SU-DHL-6 (cell line): ENCODE results near the gene HIRIP3.

Experiments
- H2AFZ ChIP-seq: fragments of 200-600 bp; sonication (generic); 2 replicates; pipeline ENCODE4 v1.6.1; 2014; ENCODE audit warnings: low read depth, mild to moderate bottlenecking, moderate library complexity, mixed read lengths, antibody characterized with exemption, low read length; ENCODE audit not compliant: severe bottlenecking
- H3F3A ChIP-seq: fragments of 200-600 bp; shearing (Covaris generic); 2 replicates; pipeline ENCODE4 v1.6.0; 2016; ENCODE audit warnings: antibody characterized with exemption, mild to moderate bottlenecking; ENCODE audit not compliant: insufficient read depth
- H3K27ac ChIP-seq: fragments of 200-600 bp; sonication (generic); 2 replicates; pipeline ENCODE4 v1.5.1; 2016; ENCODE audit warnings: low read depth, mild to moderate bottlenecking, low read length, moderate library complexity, mixed read lengths
- H3K27me3 ChIP-seq: fragments of 200-600 bp; sonication (generic), shearing (Covaris generic); 2 replicates; pipeline ENCODE4 v1.6.0; 2014; ENCODE audit warnings: mild to moderate bottlenecking, low read length
- H3K36me3 ChIP-seq: fragments of 200-600 bp; sonication (generic); 2 replicates; pipeline ENCODE4 v1.6.1; 2014; ENCODE audit warnings: mild to moderate bottlenecking, low read length, mixed read lengths
- H3K4me2 ChIP-seq: fragments of 300-600, 200-600 bp; shearing (Covaris generic), sonication (generic); 2 replicates; pipeline ENCODE4 v1.6.0; 2014; ENCODE audit warnings: low read length, low read depth, mild to moderate bottlenecking; ENCODE audit not compliant: poor library complexity, severe bottlenecking
- H3K4me3 ChIP-seq: fragments of 200-600 bp; sonication (generic); 2 replicates; pipeline ENCODE4 v1.5.1; 2014; ENCODE audit warnings: antibody characterized with exemption, low read length, mild to moderate bottlenecking, mixed read lengths; ENCODE audit not compliant: insufficient read depth, poor library complexity, severe bottlenecking
- H3K79me2 ChIP-seq: fragments of 200-600 bp; sonication (generic); 2 replicates; pipeline ENCODE4 v1.6.1; 2014; ENCODE audit warnings: mild to moderate bottlenecking, low read length, moderate library complexity; ENCODE audit not compliant: insufficient read depth
- H3K9ac ChIP-seq: fragments of 200-600 bp; sonication (generic); 2 replicates; pipeline ENCODE4 v1.7.0; 2014; ENCODE audit warnings: mild to moderate bottlenecking, low read length
- H3K9me2 ChIP-seq: fragments of 200-600 bp; sonication (generic); replicated peaks from 2 replicates; pipeline ENCODE4 v1.6.1; 2014; ENCODE audit warnings: low read length; ENCODE audit not compliant: insufficient read depth
- H3K9me3 ChIP-seq: fragments of 200-600 bp; sonication (generic); 2 replicates; pipeline ENCODE4 v1.6.1; 2014; ENCODE audit warnings: low read length, mixed read lengths; ENCODE audit not compliant: insufficient read depth
- H4K20me1 ChIP-seq: fragments of 200-600 bp; sonication (generic); 2 replicates; pipeline ENCODE4 v1.6.1; 2014; ENCODE audit warnings: low read depth, mild to moderate bottlenecking, antibody characterized with exemption, low read length, moderate library complexity, mixed read lengths
- CTCF ChIP-seq: fragments of 200-600 bp; sonication (generic); IDR thresholded peaks from one replicate; pipeline ENCODE4 v1.5.1; 2017; ENCODE audit warnings: antibody characterized with exemption, mild to moderate bottlenecking, low read length, moderate library complexity; ENCODE audit not compliant: insufficient read depth, poor library complexity, severe bottlenecking
- EZH2phosphoT487 ChIP-seq: fragments of 200-600 bp; sonication (generic), shearing (Covaris generic); conservative IDR thresholded peaks from 2 replicates; pipeline ENCODE4 v1.6.1; 2018; ENCODE audit warnings: mild to moderate bottlenecking, antibody characterized with exemption, low read length, moderate library complexity, mixed read lengths

Gene HIRIP3

DNA sequence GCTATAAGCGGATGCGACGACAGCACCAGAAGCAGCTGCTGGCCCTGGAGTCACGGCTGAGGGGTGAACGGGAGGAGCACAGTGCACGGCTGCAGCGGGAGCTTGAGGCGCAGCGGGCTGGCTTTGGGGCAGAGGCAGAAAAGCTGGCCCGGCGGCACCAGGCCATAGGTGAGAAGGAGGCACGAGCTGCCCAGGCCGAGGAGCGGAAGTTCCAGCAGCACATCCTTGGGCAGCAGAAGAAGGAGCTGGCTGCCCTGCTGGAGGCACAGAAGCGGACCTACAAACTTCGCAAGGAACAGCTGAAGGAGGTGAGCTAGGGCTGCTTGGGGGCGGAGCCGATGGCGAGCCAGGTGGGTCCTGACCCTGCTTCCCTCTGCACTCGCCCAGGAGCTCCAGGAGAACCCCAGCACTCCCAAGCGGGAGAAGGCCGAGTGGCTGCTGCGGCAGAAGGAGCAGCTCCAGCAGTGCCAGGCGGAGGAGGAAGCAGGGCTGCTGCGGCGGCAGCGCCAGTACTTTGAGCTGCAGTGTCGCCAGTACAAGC, 10.1 kb downstream of the HIRIP3 start:
- no peaks in the 10 kb centered on the region for H3K9me3 ChIP-seq
- no peak for TF ChIP-seq EZH2phosphoT487
- no peak for TF ChIP-seq CTCF
- no peaks in the 10 kb centered on the region for H3K79me2 ChIP-seq
- no peaks in the 10 kb centered on the region for H3K27me3 ChIP-seq
- H3K36me3 ChIP-seq, result no peaks in the 10 kb centered on the region; the same call in 1 of the 2 replicates
- no peak overlapping the region for H2AFZ ChIP-seq
- no peaks in the 10 kb centered on the region for H3F3A ChIP-seq
- no peak overlapping the region for H3K4me3 ChIP-seq
- no peak overlapping the region for H3K9ac ChIP-seq
- H4K20me1 ChIP-seq, result no peaks in the 10 kb centered on the region
- H3K27ac ChIP-seq, result no peak overlapping the region
- H3K9me2 ChIP-seq, result no peaks in the 10 kb centered on the region
- no peak overlapping the region for H3K4me2 ChIP-seq

DNA sequence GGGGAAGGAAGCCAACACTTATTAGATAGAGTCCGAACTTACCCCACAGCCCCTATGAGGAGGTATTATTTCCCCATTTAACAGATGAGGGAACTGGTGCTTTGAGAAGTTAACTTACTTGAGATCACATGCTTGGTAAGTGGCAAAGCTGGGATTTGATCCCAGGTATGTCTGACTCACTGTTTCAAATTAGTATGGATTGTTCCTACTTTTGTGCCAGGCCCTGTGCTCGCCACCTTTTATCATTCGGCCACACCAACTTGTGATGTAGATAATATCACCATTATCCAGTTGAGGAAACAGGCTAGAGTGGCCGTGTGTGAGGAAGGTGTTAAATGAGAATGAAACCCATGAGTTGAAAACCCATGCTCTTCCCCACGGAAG, 10.7 kb downstream of the HIRIP3 start:
- H3F3A ChIP-seq, result no peaks in the 10 kb centered on the region
- no peaks in the 10 kb centered on the region for H3K27me3 ChIP-seq
- no peak overlapping the region for H3K4me3 ChIP-seq
- no peak overlapping the region for H3K9ac ChIP-seq
- no peaks in the 10 kb centered on the region for H4K20me1 ChIP-seq
- H3K79me2 ChIP-seq, result no peaks in the 10 kb centered on the region
- no peaks in the 10 kb centered on the region for H3K9me3 ChIP-seq
- no peak overlapping the region for H3K27ac ChIP-seq
- no peak for TF ChIP-seq CTCF
- no peak for TF ChIP-seq EZH2phosphoT487
- no peaks in the 10 kb centered on the region for H3K9me2 ChIP-seq
- H3K4me2 ChIP-seq, result no peak overlapping the region
- H2AFZ ChIP-seq, result no peak overlapping the region
- no peaks in the 10 kb centered on the region; the same call in 1 of the 2 replicates for H3K36me3 ChIP-seq

DNA sequence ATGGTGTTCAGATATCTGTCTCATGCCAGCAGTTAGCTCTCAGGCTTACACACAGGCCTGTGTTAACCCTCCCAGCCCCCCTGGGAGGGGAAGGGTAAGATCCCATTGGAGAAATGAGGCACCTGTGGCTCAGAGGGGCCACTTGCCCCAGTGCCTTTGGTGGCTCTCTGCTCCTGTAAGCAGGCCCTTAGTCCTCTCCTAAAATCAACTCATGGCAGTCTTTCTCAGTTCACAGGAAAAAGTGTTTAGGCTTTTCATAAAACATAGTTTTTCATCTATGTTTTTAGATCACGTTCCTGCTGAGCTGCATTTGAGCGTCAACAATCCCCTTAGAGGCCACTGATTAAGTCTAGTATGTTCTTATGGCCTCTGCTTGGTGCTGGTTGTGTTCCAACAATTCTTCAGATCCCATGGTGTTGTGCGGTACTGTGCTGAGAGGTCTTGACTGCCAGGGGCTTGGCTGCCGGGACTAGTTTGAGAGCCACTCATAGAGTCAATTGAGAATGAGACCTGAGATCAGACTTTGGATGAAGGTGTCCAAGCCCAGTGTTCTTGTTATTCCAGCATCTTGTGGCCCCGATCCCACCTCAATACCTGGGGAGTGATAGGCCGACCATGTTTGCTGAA, 11.2 kb downstream of the HIRIP3 start:
- H3K27me3 ChIP-seq, result no peaks in the 10 kb centered on the region

More for the DNA sequence above, 11.2 kb downstream of the HIRIP3 start:
- H3K9ac ChIP-seq, result no peak overlapping the region
- no peak overlapping the region for H3K27ac ChIP-seq
- H3K9me3 ChIP-seq, result no peaks in the 10 kb centered on the region
- H2AFZ ChIP-seq, result no peak overlapping the region
- H3K4me2 ChIP-seq, result no peak overlapping the region
- TF ChIP-seq CTCF (no peak), EZH2phosphoT487 (no peak)
- H3K79me2 ChIP-seq, result no peaks in the 10 kb centered on the region
- H3K4me3 ChIP-seq, result no peak overlapping the region
- no peaks in the 10 kb centered on the region for H4K20me1 ChIP-seq
- H3K9me2 ChIP-seq, result no peaks in the 10 kb centered on the region
- no peaks in the 10 kb centered on the region for H3F3A ChIP-seq
- H3K36me3 ChIP-seq, result peaks cover 4% of the 10 kb centered on the region; the same call in 1 of the 2 replicates
